CD8-positive, alpha-beta memory T cell (primary cell): ENCODE results near the gene PLA1A. TPM values are rescaled to one million over a fixed set of nuclear protein-coding genes. Genes with fewer than 3 reads are reported as not detected.

ENCODE experiments used
- CTCF ChIA-PET: fragments of 350-600 bp; sonication (Branson Sonifier 250); formaldehyde crosslinking; loops from one replicate; lab custom pipeline; 2021; ENCODE audit warnings: antibody characterized with exemption; lab: Charles Lee
- POLR2A ChIA-PET: fragments of 350-600 bp; sonication (Branson Sonifier 250); formaldehyde crosslinking; loops from one replicate; lab custom pipeline; 2021; ENCODE audit warnings: antibody characterized with exemption; lab: Charles Lee
- DNase-seq, 5 donors: peaks; one replicate each; pipeline versions ENCODE4 v3.0.0 to v3.0.0-alpha.2; 2020 to 2022; ENCODE audit warnings: mixed read lengths in 1 of 5
- H3K27ac ChIP-seq: one replicate; pipeline ENCODE4 v1.7.0; 2013; ENCODE audit warnings: low read depth, mild to moderate bottlenecking, low read length, moderate library complexity
- H3K27me3 ChIP-seq: 2 replicates; pipeline ENCODE4 v1.7.0; 2013; ENCODE audit warnings: low read length, mild to moderate bottlenecking; ENCODE audit not compliant: insufficient read depth, poor library complexity, severe bottlenecking
- H3K36me3 ChIP-seq: 2 replicates; pipeline ENCODE4 v1.7.0; 2013; ENCODE audit warnings: mild to moderate bottlenecking, low read length, moderate library complexity; ENCODE audit not compliant: insufficient read depth
- H3K4me1 ChIP-seq: 2 replicates; pipeline ENCODE4 v1.7.0; 2013; ENCODE audit warnings: mild to moderate bottlenecking, low read length, moderate library complexity; ENCODE audit not compliant: insufficient read depth
- H3K4me3 ChIP-seq: 2 replicates; pipeline ENCODE4 v1.7.0; 2013; ENCODE audit warnings: mild to moderate bottlenecking, low read length
- H3K9me3 ChIP-seq: 2 replicates; pipeline ENCODE4 v1.7.0; 2013; ENCODE audit warnings: mild to moderate bottlenecking, low read length
- H3K27ac Mint-ChIP-seq, 8 donors: one replicate each; pipeline ENCODE4 v1.8.0; 2020 to 2021; ENCODE audit warnings: mixed read lengths in 8 of 8, mild to moderate bottlenecking in 6 of 8, inconsistent platforms in 3 of 8, moderate library complexity in 3 of 8
- H3K27me3 Mint-ChIP-seq, 2 donors: one replicate each; pipeline ENCODE4 v1.8.0; 2020 to 2021; ENCODE audit warnings: mixed read lengths in 2 of 2, mild to moderate bottlenecking in 1 of 2, moderate library complexity in 1 of 2
- H3K36me3 Mint-ChIP-seq, 3 donors: one replicate each; pipeline ENCODE4 v1.8.0; 2020 to 2021; ENCODE audit warnings: mixed read lengths in 3 of 3, inconsistent platforms in 1 of 3, mild to moderate bottlenecking in 1 of 3
- H3K4me1 Mint-ChIP-seq, 3 donors: one replicate each; pipeline ENCODE4 v1.8.0; 2020 to 2021; ENCODE audit warnings: mixed read lengths in 3 of 3, inconsistent platforms in 1 of 3, mild to moderate bottlenecking in 1 of 3
- H3K4me3 Mint-ChIP-seq, 7 donors: one replicate each; pipeline ENCODE4 v1.8.0; 2020 to 2021; ENCODE audit warnings: mixed read lengths in 7 of 7, mild to moderate bottlenecking in 6 of 7, moderate library complexity in 4 of 7, inconsistent platforms in 2 of 7
- H3K9me3 Mint-ChIP-seq, 5 donors: one replicate each; pipeline ENCODE4 v1.8.0; 2020 to 2022; ENCODE audit warnings: mixed read lengths in 5 of 5, mild to moderate bottlenecking in 3 of 5, moderate library complexity in 2 of 5, inconsistent platforms in 1 of 5
- polyA plus RNA-seq: library from polyadenylated mRNA; unstranded; fragments of 300-500 nt; fragmentation: Illumina TruSeq; gene quantifications from one replicate; pipeline ENCODE4 v1.2.3, GENCODE V29; 2021
- total RNA-seq, 2 experiments: library from RNA; stranded (reverse); gene quantifications; one replicate each; pipeline ENCODE4 v1.2.3, GENCODE V29; 2021

The PLA1A gene
- total and polyA plus RNA-seq, 3 experiments from 2014 or later = 0.16 TPM; not detected in 2

DNA sequence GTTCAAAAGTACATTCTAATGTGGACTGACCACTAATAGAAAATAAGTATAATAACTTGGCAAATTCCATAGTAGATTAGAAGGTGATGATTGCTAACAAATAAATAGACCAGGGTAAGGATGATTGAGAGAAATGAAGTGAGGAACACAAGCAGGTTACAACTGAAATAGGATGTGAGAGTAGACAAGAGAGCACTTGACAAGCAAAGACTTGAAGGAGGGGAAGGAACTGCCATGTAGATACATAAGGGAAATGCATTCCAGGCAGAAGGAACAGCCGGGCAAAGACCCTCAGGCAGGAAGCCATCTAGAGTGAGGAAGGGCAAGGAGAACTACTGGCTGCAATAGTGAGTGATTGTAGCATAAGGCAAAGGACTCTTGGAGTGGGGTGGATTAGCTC, 5.0 kb downstream of the PLA1A start:
- Histone ChIP-seq H3K4me1 (no peaks in the 10 kb centered on the region), H3K9me3 (no peaks in the 10 kb centered on the region), H3K4me3 (no peak overlapping the region), H3K27me3 (no peaks in the 10 kb centered on the region), H3K27ac (no peak overlapping the region), H3K36me3 (no peaks in the 10 kb centered on the region)
- peaks cover 4 to 6% of the 10 kb centered on the region in 2 donors for H3K27me3 Mint-ChIP-seq
- ChIA-PET POLR2A (no interaction called here), CTCF (no interaction called here)
- H3K9me3 Mint-ChIP-seq = no peaks in the 10 kb centered on the region
- H3K4me1 Mint-ChIP-seq = no peaks in the 10 kb centered on the region
- H3K4me3 Mint-ChIP-seq = no peak overlapping the region
- DNase-seq = no peak
- peak overlapping the region in 1 of 8 donors; percentile 6 for H3K27ac Mint-ChIP-seq
- H3K36me3 Mint-ChIP-seq = peaks cover 0 to 2% (median 0%) of the 10 kb centered on the region in 3 donors

GRCh38 chr3:119604878-119605277, 7.2 kb downstream of the PLA1A start:
- CTCF ChIA-PET = no interaction called here
- no peak overlapping the region for H3K4me3 ChIP-seq
- Mint-ChIP-seq H3K27ac (no peak overlapping the region), H3K36me3 (peaks cover 0 to 2% (median 0%) of the 10 kb centered on the region in 3 donors), H3K9me3 (no peaks in the 10 kb centered on the region), H3K4me3 (no peak overlapping the region), H3K4me1 (no peaks in the 10 kb centered on the region), H3K27me3 (peaks cover 3 to 21% of the 10 kb centered on the region in 2 donors)
- H3K27me3 ChIP-seq = no peaks in the 10 kb centered on the region
- no peak for DNase-seq
- POLR2A ChIA-PET = no interaction called here
- no peaks in the 10 kb centered on the region for H3K4me1 ChIP-seq
- no peaks in the 10 kb centered on the region for H3K9me3 ChIP-seq
- H3K27ac ChIP-seq = no peak overlapping the region
- H3K36me3 ChIP-seq = no peaks in the 10 kb centered on the region

DNA sequence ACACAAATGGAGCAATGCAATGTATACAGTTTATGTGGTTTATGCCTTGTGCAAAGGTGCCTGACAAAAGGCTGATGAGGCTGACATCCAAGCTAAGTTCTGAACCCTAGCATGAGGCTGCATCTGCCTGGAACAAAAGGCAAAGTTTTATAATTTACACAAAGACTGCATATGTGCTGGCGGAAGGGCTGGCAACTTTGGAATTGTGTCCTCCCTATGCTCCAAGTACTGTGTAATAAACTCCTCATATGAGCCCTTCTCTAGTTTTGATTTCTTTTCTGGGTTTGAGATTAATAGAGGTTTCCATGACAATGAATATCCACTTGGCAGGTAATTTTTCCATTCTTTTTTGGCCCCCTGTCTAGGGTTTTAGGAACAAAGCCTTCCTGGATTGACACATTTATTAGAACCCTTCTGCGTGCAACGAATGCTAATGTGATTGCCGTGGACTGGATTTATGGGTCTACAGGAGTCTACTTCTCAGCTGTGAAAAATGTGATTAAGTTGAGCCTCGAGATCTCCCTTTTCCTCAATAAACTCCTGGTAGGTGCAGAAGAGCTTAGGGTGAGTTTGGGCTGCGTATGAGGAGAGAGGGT, 10.8 kb downstream of the PLA1A start:
- no peak overlapping the region for H3K27ac Mint-ChIP-seq
- peaks cover 0 to 1% (median 0%) of the 10 kb centered on the region in 5 donors for H3K9me3 Mint-ChIP-seq
- Histone ChIP-seq H3K9me3 (no peaks in the 10 kb centered on the region), H3K4me1 (no peaks in the 10 kb centered on the region), H3K27me3 (peaks cover 4% of the 10 kb centered on the region), H3K4me3 (no peak overlapping the region), H3K27ac (no peak overlapping the region), H3K36me3 (no peaks in the 10 kb centered on the region)
- DNase-seq = no peak
- H3K4me1 Mint-ChIP-seq = no peaks in the 10 kb centered on the region
- no peaks in the 10 kb centered on the region for H3K36me3 Mint-ChIP-seq
- ChIA-PET POLR2A (no interaction called here), CTCF (interaction anchor here (1.1 kb wide), 1 partner anchor 8 kb away, joined by 3 read pairs; no protein-coding TSS in a partner anchor)
- H3K4me3 Mint-ChIP-seq = no peak overlapping the region
- H3K27me3 Mint-ChIP-seq = peaks cover 2 to 40% of the 10 kb centered on the region in 2 donors

DNA sequence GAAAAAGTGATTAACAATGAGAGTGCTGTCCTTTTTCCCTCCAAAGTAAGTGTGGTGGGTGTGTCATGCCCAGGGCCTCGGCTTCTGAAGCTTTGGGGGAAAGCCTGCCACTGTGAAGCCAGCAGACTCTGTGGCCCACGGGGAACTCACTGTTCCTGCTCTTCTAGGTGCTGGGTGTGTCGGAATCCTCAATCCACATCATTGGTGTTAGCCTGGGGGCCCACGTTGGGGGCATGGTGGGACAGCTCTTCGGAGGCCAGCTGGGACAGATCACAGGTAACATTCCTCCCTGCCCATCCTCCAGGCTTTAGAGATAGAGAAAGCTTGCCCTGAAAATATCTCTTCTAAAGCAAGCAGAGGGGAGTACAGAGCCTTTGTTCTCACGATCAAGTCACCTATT, 11.6 kb downstream of the PLA1A start:
- ChIA-PET POLR2A (no interaction called here), CTCF (interaction anchor here (1.1 kb wide), 1 partner anchor 9 kb away, joined by 3 read pairs; no protein-coding TSS in a partner anchor)
- H3K27me3 ChIP-seq = peaks cover 4% of the 10 kb centered on the region
- Mint-ChIP-seq H3K36me3 (no peaks in the 10 kb centered on the region), H3K4me3 (no peak overlapping the region), H3K4me1 (no peaks in the 10 kb centered on the region), H3K9me3 (peaks cover 0 to 1% (median 0%) of the 10 kb centered on the region in 5 donors), H3K27ac (no peak overlapping the region), H3K27me3 (peaks cover 2 to 40% of the 10 kb centered on the region in 2 donors)
- H3K9me3 ChIP-seq = no peaks in the 10 kb centered on the region
- H3K4me1 ChIP-seq = no peaks in the 10 kb centered on the region
- no peak overlapping the region for H3K27ac ChIP-seq
- no peaks in the 10 kb centered on the region for H3K36me3 ChIP-seq
- no peak for DNase-seq
- no peak overlapping the region for H3K4me3 ChIP-seq

DNA sequence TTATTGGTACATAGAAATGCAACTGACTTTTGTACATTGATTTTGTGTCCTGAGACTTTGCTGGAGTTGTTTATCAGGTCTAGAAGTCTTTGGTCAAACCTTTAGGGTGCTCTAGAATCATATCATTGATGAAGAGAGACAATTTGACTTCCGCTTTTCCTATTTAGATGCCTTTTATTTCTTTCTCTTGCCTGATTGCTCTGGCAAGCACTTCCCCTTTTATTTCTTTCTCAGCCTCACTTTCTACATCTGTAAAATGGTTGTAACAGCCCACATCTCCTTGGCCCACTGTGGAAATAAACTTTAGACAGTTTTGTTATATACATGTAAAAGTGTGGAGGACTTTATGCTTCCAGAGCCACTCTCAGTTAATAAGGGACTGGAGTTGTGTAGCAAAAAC, 14.0 kb downstream of the PLA1A start:
- Mint-ChIP-seq H3K27me3 (peaks cover 2 to 40% of the 10 kb centered on the region in 2 donors), H3K9me3 (peaks cover 0 to 1% (median 0%) of the 10 kb centered on the region in 5 donors), H3K4me1 (no peaks in the 10 kb centered on the region), H3K27ac (no peak overlapping the region), H3K36me3 (no peaks in the 10 kb centered on the region), H3K4me3 (no peak overlapping the region)
- Histone ChIP-seq H3K27me3 (peaks cover 4% of the 10 kb centered on the region), H3K4me1 (no peaks in the 10 kb centered on the region), H3K27ac (no peak overlapping the region), H3K9me3 (no peaks in the 10 kb centered on the region), H3K4me3 (no peak overlapping the region), H3K36me3 (no peaks in the 10 kb centered on the region)
- ChIA-PET CTCF (no interaction called here), POLR2A (no interaction called here)
- no peak for DNase-seq

DNA sequence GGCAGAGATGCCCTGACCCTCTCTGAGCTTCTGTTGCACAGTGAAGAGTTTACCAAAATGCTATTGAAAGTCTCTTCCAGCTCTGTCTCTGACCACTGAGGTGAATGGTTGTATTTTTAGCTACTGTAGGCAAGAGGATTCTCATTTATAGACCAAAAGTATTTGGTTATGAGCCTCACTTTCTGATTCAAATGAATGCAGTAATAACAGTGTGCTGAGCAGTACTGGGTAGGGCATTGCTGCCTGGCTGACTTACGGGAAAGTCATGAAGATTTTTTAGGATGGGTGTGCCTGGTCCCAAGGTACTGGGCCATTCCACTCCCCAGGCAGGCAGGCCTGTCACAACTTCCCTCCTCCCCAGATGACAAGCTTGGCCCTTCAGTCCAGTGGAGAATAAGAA, 15.5 kb downstream of the PLA1A start:
- H3K9me3 Mint-ChIP-seq = peaks cover 0 to 1% (median 0%) of the 10 kb centered on the region in 5 donors
- H3K4me3 Mint-ChIP-seq = no peak overlapping the region
- peaks cover 2 to 30% of the 10 kb centered on the region in 2 donors for H3K27me3 Mint-ChIP-seq
- CTCF ChIA-PET = no interaction called here
- no peak overlapping the region for H3K27ac Mint-ChIP-seq
- POLR2A ChIA-PET = no interaction called here
- no peak for DNase-seq
- H3K4me1 Mint-ChIP-seq = no peaks in the 10 kb centered on the region
- peaks cover 4% of the 10 kb centered on the region for H3K27me3 ChIP-seq
- H3K9me3 ChIP-seq = no peaks in the 10 kb centered on the region
- H3K4me3 ChIP-seq = no peak overlapping the region
- no peak overlapping the region for H3K27ac ChIP-seq
- no peaks in the 10 kb centered on the region for H3K4me1 ChIP-seq
- H3K36me3 ChIP-seq = no peaks in the 10 kb centered on the region
- H3K36me3 Mint-ChIP-seq = no peaks in the 10 kb centered on the region

GRCh38 chr3:119613872-119614271, 16.2 kb downstream of the PLA1A start:
- H3K4me3 Mint-ChIP-seq = no peak overlapping the region
- no peak for DNase-seq
- Histone ChIP-seq H3K4me1 (no peaks in the 10 kb centered on the region), H3K27ac (no peak overlapping the region), H3K27me3 (peaks cover 4% of the 10 kb centered on the region), H3K36me3 (no peaks in the 10 kb centered on the region), H3K9me3 (no peaks in the 10 kb centered on the region), H3K4me3 (no peak overlapping the region)
- ChIA-PET CTCF (no interaction called here), POLR2A (no interaction called here)
- H3K36me3 Mint-ChIP-seq = no peaks in the 10 kb centered on the region
- H3K4me1 Mint-ChIP-seq = no peaks in the 10 kb centered on the region
- peaks cover 7 to 28% of the 10 kb centered on the region in 2 donors for H3K27me3 Mint-ChIP-seq
- H3K27ac Mint-ChIP-seq = no peak overlapping the region
- H3K9me3 Mint-ChIP-seq = peaks cover 0 to 1% (median 0%) of the 10 kb centered on the region in 5 donors

DNA sequence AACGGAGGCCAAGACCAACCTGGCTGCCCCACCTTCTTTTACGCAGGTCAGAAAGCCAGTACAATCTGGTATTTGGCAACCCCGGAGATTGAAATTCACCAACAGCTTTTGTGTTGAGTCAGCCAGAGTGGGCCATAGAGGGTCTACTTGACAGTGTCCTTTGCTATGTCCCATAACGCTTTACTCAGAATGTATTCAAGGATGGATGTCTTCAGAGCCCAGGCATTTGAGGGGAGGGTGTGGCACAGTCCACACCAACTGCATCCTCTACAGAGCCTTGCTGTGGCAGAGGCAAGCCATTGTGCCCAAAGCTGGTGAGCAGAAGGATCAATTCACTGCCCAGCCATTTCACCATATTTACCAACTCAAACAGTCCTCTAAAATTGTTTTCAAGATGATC, 18.4 kb downstream of the PLA1A start:
- no peaks in the 10 kb centered on the region for H3K36me3 ChIP-seq
- no peak overlapping the region for H3K4me3 Mint-ChIP-seq
- ChIA-PET POLR2A (no interaction called here), CTCF (no interaction called here)
- no peak overlapping the region for H3K4me3 ChIP-seq
- H3K27me3 ChIP-seq = peaks cover 4% of the 10 kb centered on the region
- no peaks in the 10 kb centered on the region for H3K4me1 ChIP-seq
- no peaks in the 10 kb centered on the region for H3K4me1 Mint-ChIP-seq
- H3K9me3 ChIP-seq = no peaks in the 10 kb centered on the region
- H3K27ac ChIP-seq = no peak overlapping the region
- H3K9me3 Mint-ChIP-seq = peaks cover 0 to 1% (median 0%) of the 10 kb centered on the region in 5 donors
- H3K36me3 Mint-ChIP-seq = no peaks in the 10 kb centered on the region
- DNase-seq = no peak
- H3K27ac Mint-ChIP-seq = no peak overlapping the region
- H3K27me3 Mint-ChIP-seq = peaks cover 9 to 18% of the 10 kb centered on the region in 2 donors
